ENCODE results near the gene RUNX2. TPM values are rescaled to one million over a fixed set of nuclear protein-coding genes. Genes with fewer than 3 reads are reported as not detected.

RUNX2 gene
- total RNA-seq, 1 experiment from 2014 or later = 9.3 TPM

- no TSS peak for BruUV-seq (replicated peaks)
- CTCF ChIA-PET = interaction anchor here (0.5 to 0.6 kb wide), 2 partner anchors 142 to 914 kb away, joined by 3 read pairs; no protein-coding TSS in a partner anchor
These were observed 240.5 kb downstream of the RUNX2 start for GRCh38 chr6:45568626-45569025.

GRCh38 chr6:45569210-45569945 is 241.2 kb downstream of the RUNX2 start:
- CTCF ChIA-PET = interaction anchor here (0.8 to 0.9 kb wide), 2 partner anchors 11 to 47 kb away, joined by 3 read pairs; no protein-coding TSS in a partner anchor
- no TSS peak for BruUV-seq (replicated peaks)
- no peaks in the 10 kb centered on the region for H3K36me3 Mint-ChIP-seq (ENCODE audit: insufficient read depth, unreplicated experiment)

More at GRCh38 chr6:45568626-45569025, 240.5 kb downstream of the RUNX2 start:
- H3K36me3 Mint-ChIP-seq (ENCODE audit: insufficient read depth, unreplicated experiment) = no peaks in the 10 kb centered on the region
- intact Hi-C loops (cut with micrococcal nuclease) = no loop called here
- peak overlapping the region; percentile 68 for H3K27ac Mint-ChIP-seq (ENCODE audit: low read depth, unreplicated experiment)
- no peaks in the 10 kb centered on the region for H3K27me3 Mint-ChIP-seq (ENCODE audit: insufficient read depth, unreplicated experiment)
- TF ChIP-seq, protein P1, sequence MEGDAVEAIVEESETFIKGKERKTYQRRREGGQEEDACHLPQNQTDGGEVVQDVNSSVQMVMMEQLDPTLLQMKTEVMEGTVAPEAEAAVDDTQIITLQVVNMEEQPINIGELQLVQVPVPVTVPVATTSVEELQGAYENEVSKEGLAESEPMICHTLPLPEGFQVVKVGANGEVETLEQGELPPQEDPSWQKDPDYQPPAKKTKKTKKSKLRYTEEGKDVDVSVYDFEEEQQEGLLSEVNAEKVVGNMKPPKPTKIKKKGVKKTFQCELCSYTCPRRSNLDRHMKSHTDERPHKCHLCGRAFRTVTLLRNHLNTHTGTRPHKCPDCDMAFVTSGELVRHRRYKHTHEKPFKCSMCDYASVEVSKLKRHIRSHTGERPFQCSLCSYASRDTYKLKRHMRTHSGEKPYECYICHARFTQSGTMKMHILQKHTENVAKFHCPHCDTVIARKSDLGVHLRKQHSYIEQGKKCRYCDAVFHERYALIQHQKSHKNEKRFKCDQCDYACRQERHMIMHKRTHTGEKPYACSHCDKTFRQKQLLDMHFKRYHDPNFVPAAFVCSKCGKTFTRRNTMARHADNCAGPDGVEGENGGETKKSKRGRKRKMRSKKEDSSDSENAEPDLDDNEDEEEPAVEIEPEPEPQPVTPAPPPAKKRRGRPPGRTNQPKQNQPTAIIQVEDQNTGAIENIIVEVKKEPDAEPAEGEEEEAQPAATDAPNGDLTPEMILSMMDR (IDR thresholded peaks at IDR 0.05; ENCODE audit: unreplicated experiment) = no peak
- peaks cover 11% of the 10 kb centered on the region for H3K4me1 Mint-ChIP-seq (ENCODE audit: insufficient read depth, unreplicated experiment)
- no peak overlapping the region for H3K4me3 Mint-ChIP-seq (ENCODE audit: unreplicated experiment)
- H3K9me3 Mint-ChIP-seq (ENCODE audit: unreplicated experiment) = no peaks in the 10 kb centered on the region
- DNase-seq (ENCODE audit: unreplicated experiment) = no peak
- POLR2A ChIA-PET = no interaction called here

DNA sequence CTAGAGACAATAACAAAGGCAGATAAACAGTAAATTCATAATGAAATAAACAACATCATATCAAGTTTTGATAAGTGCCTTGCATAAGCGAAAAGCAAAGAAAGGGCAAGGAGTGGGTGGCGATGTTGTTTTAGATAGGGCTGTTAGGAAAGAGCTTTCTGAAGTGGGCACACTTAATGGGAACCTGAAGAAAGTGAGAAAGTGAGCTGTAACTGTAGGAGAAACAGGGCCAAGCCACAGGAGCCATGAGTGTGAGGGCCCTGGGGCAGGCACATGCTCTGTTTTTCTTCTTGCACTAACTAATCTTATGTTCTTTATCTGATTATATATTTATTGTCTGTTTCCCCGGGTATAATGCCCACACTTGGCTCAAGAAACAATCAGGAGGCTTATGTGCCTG is 243.0 kb downstream of the RUNX2 start:
- CTCF ChIA-PET = no interaction called here

More at GRCh38 chr6:45569210-45569945, 241.2 kb downstream of the RUNX2 start:
- intact Hi-C loops (cut with micrococcal nuclease) = no loop called here
- Mint-ChIP-seq H3K4me3 (ENCODE audit: unreplicated experiment) (no peak overlapping the region), H3K27me3 (ENCODE audit: insufficient read depth, unreplicated experiment) (no peaks in the 10 kb centered on the region), H3K4me1 (ENCODE audit: insufficient read depth, unreplicated experiment) (peaks cover 11% of the 10 kb centered on the region), H3K27ac (ENCODE audit: low read depth, unreplicated experiment) (peak overlapping the region; percentile 68), H3K9me3 (ENCODE audit: unreplicated experiment) (no peaks in the 10 kb centered on the region)
- POLR2A ChIA-PET = no interaction called here
- no peak for DNase-seq (ENCODE audit: unreplicated experiment)
- TF ChIP-seq, protein P1 (IDR thresholded peaks at IDR 0.05; ENCODE audit: unreplicated experiment) = no peak

GRCh38 chr6:45572833-45573232 is 244.7 kb downstream of the RUNX2 start:
- H3K36me3 Mint-ChIP-seq (ENCODE audit: insufficient read depth, unreplicated experiment) = no peaks in the 10 kb centered on the region

More for the DNA sequence above, 243.0 kb downstream of the RUNX2 start:
- TF ChIP-seq, protein P1 (IDR thresholded peaks at IDR 0.05; ENCODE audit: unreplicated experiment) = no peak
- DNase-seq (ENCODE audit: unreplicated experiment) = no peak
- BruUV-seq (replicated peaks) = no TSS peak
- Mint-ChIP-seq H3K27ac (ENCODE audit: low read depth, unreplicated experiment) (no peak overlapping the region), H3K9me3 (ENCODE audit: unreplicated experiment) (no peaks in the 10 kb centered on the region), H3K36me3 (ENCODE audit: insufficient read depth, unreplicated experiment) (no peaks in the 10 kb centered on the region), H3K4me3 (ENCODE audit: unreplicated experiment) (no peak overlapping the region), H3K27me3 (ENCODE audit: insufficient read depth, unreplicated experiment) (no peaks in the 10 kb centered on the region), H3K4me1 (ENCODE audit: insufficient read depth, unreplicated experiment) (peaks cover 11% of the 10 kb centered on the region)
- intact Hi-C loops (cut with micrococcal nuclease) = no loop called here
- POLR2A ChIA-PET = interaction anchor here (1.4 kb wide), 1 partner anchor 16 kb away, joined by 5 read pairs; no protein-coding TSS in a partner anchor

More at GRCh38 chr6:45572833-45573232, 244.7 kb downstream of the RUNX2 start:
- intact Hi-C loops (cut with micrococcal nuclease) = no loop called here
- BruUV-seq (replicated peaks) = no TSS peak
- POLR2A ChIA-PET = interaction anchor here (1.0 kb wide), 1 partner anchor 9 kb away, joined by 4 read pairs; no protein-coding TSS in a partner anchor
- Mint-ChIP-seq H3K9me3 (ENCODE audit: unreplicated experiment) (no peaks in the 10 kb centered on the region), H3K4me3 (ENCODE audit: unreplicated experiment) (no peak overlapping the region), H3K4me1 (ENCODE audit: insufficient read depth, unreplicated experiment) (peaks cover 11% of the 10 kb centered on the region), H3K27me3 (ENCODE audit: insufficient read depth, unreplicated experiment) (no peaks in the 10 kb centered on the region), H3K27ac (ENCODE audit: low read depth, unreplicated experiment) (no peak overlapping the region)
- TF ChIP-seq, protein P1 (IDR thresholded peaks at IDR 0.05; ENCODE audit: unreplicated experiment) = no peak
- CTCF ChIA-PET = no interaction called here
- DNase-seq (ENCODE audit: unreplicated experiment) = no peak
